Measurements from ENCODE around the gene BTBD8. TPM values are rescaled to one million over a fixed set of nuclear protein-coding genes. Genes with fewer than 3 reads are reported as not detected.

Gene BTBD8
- total RNA-seq, 1 donor from 2014 or later = 8.7 TPM

DNA sequence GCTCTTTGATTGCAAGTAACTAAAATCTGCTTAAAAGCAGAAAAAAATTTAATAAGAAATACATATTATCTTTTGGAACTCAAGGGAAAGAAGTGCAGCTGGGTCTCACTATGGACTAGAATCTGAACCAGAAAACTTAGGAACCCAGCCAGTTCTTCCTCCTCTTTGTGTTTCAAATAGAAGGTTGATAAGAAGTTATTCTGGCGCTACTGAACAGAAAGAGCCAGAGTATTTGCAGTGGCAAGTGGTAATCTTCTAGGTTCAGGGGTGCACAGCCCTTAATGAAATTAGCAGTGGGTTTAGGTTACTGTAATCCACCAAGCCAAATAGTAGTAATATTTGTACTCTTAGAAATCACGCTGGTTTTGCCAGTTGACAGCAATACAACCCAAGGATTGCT is 28.5 kb downstream of the BTBD8 start:
- H3K4me3 ChIP-seq (ENCODE audit: low read depth, low read length) = no peak overlapping the region
- no peak for DNase-seq (ENCODE audit: low read depth)
- TF ChIP-seq, protein P1, sequence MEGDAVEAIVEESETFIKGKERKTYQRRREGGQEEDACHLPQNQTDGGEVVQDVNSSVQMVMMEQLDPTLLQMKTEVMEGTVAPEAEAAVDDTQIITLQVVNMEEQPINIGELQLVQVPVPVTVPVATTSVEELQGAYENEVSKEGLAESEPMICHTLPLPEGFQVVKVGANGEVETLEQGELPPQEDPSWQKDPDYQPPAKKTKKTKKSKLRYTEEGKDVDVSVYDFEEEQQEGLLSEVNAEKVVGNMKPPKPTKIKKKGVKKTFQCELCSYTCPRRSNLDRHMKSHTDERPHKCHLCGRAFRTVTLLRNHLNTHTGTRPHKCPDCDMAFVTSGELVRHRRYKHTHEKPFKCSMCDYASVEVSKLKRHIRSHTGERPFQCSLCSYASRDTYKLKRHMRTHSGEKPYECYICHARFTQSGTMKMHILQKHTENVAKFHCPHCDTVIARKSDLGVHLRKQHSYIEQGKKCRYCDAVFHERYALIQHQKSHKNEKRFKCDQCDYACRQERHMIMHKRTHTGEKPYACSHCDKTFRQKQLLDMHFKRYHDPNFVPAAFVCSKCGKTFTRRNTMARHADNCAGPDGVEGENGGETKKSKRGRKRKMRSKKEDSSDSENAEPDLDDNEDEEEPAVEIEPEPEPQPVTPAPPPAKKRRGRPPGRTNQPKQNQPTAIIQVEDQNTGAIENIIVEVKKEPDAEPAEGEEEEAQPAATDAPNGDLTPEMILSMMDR (conservative IDR thresholded peaks at IDR 0.05; ENCODE audit: low read depth, low read length) = no peak

DNA sequence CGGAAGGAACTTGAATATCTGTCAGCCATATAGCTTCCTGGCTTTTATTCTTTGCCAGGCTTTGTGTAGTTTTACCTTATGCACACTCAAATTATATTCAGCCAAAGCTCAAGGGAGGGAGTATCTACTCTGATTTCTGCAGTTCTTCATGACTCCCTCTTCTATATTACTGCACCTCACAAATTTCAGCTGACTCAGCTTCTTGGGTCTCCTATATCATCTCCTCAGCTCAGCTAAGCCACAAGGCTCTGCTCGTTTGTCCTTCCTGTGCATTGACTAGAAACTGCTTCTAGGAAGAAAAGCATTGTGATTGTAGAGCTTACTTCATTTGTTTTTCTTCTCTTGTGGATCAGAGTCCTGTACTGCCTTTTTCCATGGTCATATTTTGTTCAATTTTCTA is 37.4 kb downstream of the BTBD8 start:
- DNase-seq (ENCODE audit: low read depth) = no peak
- TF ChIP-seq, protein P1 (conservative IDR thresholded peaks at IDR 0.05; ENCODE audit: low read depth, low read length) = no peak
- H3K4me3 ChIP-seq (ENCODE audit: low read depth, low read length) = no peak overlapping the region

- no peak overlapping the region for H3K4me3 ChIP-seq (ENCODE audit: low read depth, low read length)
- no peak for DNase-seq (ENCODE audit: low read depth)
- TF ChIP-seq, protein P1 (conservative IDR thresholded peaks at IDR 0.05; ENCODE audit: low read depth, low read length) = no peak
Measured at GRCh38 chr1:92118826-92119225, 38.7 kb downstream of the BTBD8 start.

DNA sequence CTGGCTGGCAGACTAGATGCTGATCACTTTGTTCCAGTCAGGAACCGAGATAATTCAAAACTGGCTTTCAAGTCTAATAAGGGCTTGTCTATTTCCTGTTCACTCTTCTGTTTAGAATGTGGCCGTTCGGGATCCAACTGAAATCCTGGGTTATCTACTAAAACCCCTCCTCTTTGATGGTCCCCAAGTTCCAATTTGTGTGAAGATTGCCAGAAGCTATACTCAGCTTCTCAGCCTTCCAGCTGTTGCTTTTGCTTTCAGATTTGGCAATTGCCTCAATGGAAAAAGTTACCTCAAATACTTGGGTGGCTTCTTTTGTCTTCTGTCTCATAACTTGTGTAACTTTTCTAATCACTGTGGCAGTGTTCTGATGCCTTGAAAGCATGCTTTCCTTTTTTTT is 43.7 kb downstream of the BTBD8 start:
- TF ChIP-seq, protein P1 (conservative IDR thresholded peaks at IDR 0.05; ENCODE audit: low read depth, low read length) = no peak
- DNase-seq (ENCODE audit: low read depth) = no peak
- H3K4me3 ChIP-seq (ENCODE audit: low read depth, low read length) = no peak overlapping the region

DNA sequence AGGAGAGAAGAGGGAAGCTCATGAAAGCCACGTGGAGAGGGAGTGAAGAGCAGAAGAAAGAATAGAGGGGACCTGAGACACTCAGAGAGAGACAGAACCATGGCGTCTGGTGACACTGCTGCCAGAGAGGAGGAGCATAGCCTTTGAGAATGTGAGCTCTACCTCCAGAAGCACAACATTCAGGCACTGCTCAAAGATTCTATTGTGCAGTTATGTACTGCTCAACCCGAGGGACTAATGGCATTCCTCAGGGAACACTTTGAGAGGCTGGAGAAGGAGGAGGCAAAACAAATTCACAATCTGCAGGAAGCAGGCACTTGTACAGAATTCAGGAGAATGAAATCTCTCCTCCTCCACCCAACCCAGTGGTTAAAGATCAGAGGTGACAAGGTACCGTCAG is 45.1 kb downstream of the BTBD8 start:
- no peak for DNase-seq (ENCODE audit: low read depth)
- no peak overlapping the region for H3K4me3 ChIP-seq (ENCODE audit: low read depth, low read length)
- TF ChIP-seq, protein P1 (conservative IDR thresholded peaks at IDR 0.05; ENCODE audit: low read depth, low read length) = no peak

- TF ChIP-seq, protein P1 (conservative IDR thresholded peaks at IDR 0.05; ENCODE audit: low read depth, low read length) = no peak
- no peak for DNase-seq (ENCODE audit: low read depth)
Measured at GRCh38 chr1:92126088-92126487, 45.9 kb downstream of the BTBD8 start.

GRCh38 chr1:92134331-92134730 is 54.2 kb downstream of the BTBD8 start:
- DNase-seq (ENCODE audit: low read depth) = peak; percentile 7
- TF ChIP-seq, protein P1 (conservative IDR thresholded peaks at IDR 0.05; ENCODE audit: low read depth, low read length) = no peak
- no peak overlapping the region for H3K4me3 ChIP-seq (ENCODE audit: low read depth, low read length)

More at GRCh38 chr1:92126088-92126487, 45.9 kb downstream of the BTBD8 start:
- H3K4me3 ChIP-seq (ENCODE audit: low read depth, low read length) = no peak overlapping the region
